Lung (tissue), 12 donors: ENCODE measurements around the gene TOE1. TPM values are rescaled to one million over a fixed set of nuclear protein-coding genes. Genes with fewer than 3 reads are reported as not detected.
A peak's percentile ranks its signal among the peaks of the same experiment; 100 is the strongest.

Experiments
- ATAC-seq: fragments of 200-7000 bp; cut with Tn5 transposase; one replicate; pipeline ENCODE4 v1.9.1; 2020; ENCODE audit warnings: moderate number of reproducible peaks; ENCODE audit not compliant: insufficient read depth, low FRiP score
- DNase-seq, 3 donors: peaks; one replicate each; pipeline ENCODE4 v3.0.0-alpha.2; 2013 to 2017
- H3K27ac ChIP-seq, 2 donors: one replicate each; pipeline ENCODE4 v1.5.1; 2013; ENCODE audit warnings: mild to moderate bottlenecking in 2 of 2, moderate library complexity in 2 of 2, control low read depth in 1 of 2, inconsistent platforms in 1 of 2, low read depth in 1 of 2, low read length in 1 of 2
- H3K27me3 ChIP-seq, 3 donors: one replicate each; pipeline ENCODE4 v1.5.1; 2013; ENCODE audit warnings: low read length in 2 of 3; ENCODE audit not compliant: control insufficient read depth in 3 of 3, insufficient read depth in 3 of 3
- H3K36me3 ChIP-seq, 4 donors: one replicate each; pipeline ENCODE4 v1.5.1; 2013; ENCODE audit warnings: low read length in 4 of 4, mild to moderate bottlenecking in 1 of 4, moderate library complexity in 1 of 4; ENCODE audit not compliant: control insufficient read depth in 4 of 4, insufficient read depth in 4 of 4
- H3K4me1 ChIP-seq, 5 donors: one replicate each; pipeline ENCODE4 v1.5.1; 2013; ENCODE audit warnings: low read length in 5 of 5, mild to moderate bottlenecking in 2 of 5, moderate library complexity in 1 of 5; ENCODE audit not compliant: control insufficient read depth in 5 of 5, insufficient read depth in 5 of 5
- H3K4me3 ChIP-seq: one replicate; pipeline ENCODE4 v1.5.1; 2013; ENCODE audit warnings: mild to moderate bottlenecking, control low read depth, moderate library complexity
- H3K9ac ChIP-seq, 2 donors: one replicate each; pipeline ENCODE4 v1.5.1; 2013; ENCODE audit warnings: low read length in 2 of 2, control low read depth in 1 of 2; ENCODE audit not compliant: insufficient read depth in 1 of 2
- H3K9me3 ChIP-seq, 4 donors: one replicate each; pipeline ENCODE4 v1.5.1; 2013; ENCODE audit warnings: low read length in 3 of 4, mild to moderate bottlenecking in 1 of 4, moderate library complexity in 1 of 4; ENCODE audit not compliant: control insufficient read depth in 4 of 4, insufficient read depth in 3 of 4
- CTCF ChIP-seq: IDR thresholded peaks from 2 replicates; pipeline ENCODE4 v1.5.1; 2012; ENCODE audit warnings: mild to moderate bottlenecking; ENCODE audit errors: control extremely low read depth, extremely low read depth
- WGBS, 2 donors: extraction: QIAGEN DNeasy Blood & Tissue Kit; methylation state at CpG; one replicate each; pipeline ENCODE4 v1.1.7; 2013; 5-methylcytosine and 5-hydroxymethylcytosine counted together
- polyA plus RNA-seq, 2 donors: library from polyadenylated mRNA; stranded (reverse); fragments of 200-250 nt; gene quantifications; one replicate each; pipeline ENCODE4 v1.2.1, GENCODE V29; 2013
- total RNA-seq, 2 donors: library from RNA; depleted of rRNA in 1 of 2; stranded (reverse); fragments of >200 nt in 1 of 2; gene quantifications; one replicate each; pipeline ENCODE4 v1.2.1, GENCODE V29; 2014 to 2021
- donor health status: control.
- donor health status: control.
- donor health status: Bipolar disorder and iron deficiency.
- donor health status: healthy.
- donor health status: DM: yes; HTN: yes; CAD: no.

Gene TOE1
- total and polyA plus RNA-seq, 4 donors, result 5.3 to 10.9 (median 8.5) TPM

GRCh38 chr1:45302505-45303150 lies 37.3 kb upstream of the TOE1 start:
- no peaks in the 10 kb centered on the region for H3K36me3 ChIP-seq
- TF ChIP-seq CTCF, result no peak
- WGBS, 2 donors, result 90 to 92% methylated on average over 16 of the region's 16 CpGs
- peak overlapping the region in 1 of 2 donors; percentile 81 for H3K27ac ChIP-seq
- peaks cover 0 to 8% (median 5%) of the 10 kb centered on the region in 5 donors for H3K4me1 ChIP-seq
- H3K27me3 ChIP-seq, result no peaks in the 10 kb centered on the region
- no peak overlapping the region for H3K9ac ChIP-seq
- no peak for DNase-seq
- H3K9me3 ChIP-seq, result no peaks in the 10 kb centered on the region
- H3K4me3 ChIP-seq, result no peak overlapping the region
- no peak for ATAC-seq

DNA sequence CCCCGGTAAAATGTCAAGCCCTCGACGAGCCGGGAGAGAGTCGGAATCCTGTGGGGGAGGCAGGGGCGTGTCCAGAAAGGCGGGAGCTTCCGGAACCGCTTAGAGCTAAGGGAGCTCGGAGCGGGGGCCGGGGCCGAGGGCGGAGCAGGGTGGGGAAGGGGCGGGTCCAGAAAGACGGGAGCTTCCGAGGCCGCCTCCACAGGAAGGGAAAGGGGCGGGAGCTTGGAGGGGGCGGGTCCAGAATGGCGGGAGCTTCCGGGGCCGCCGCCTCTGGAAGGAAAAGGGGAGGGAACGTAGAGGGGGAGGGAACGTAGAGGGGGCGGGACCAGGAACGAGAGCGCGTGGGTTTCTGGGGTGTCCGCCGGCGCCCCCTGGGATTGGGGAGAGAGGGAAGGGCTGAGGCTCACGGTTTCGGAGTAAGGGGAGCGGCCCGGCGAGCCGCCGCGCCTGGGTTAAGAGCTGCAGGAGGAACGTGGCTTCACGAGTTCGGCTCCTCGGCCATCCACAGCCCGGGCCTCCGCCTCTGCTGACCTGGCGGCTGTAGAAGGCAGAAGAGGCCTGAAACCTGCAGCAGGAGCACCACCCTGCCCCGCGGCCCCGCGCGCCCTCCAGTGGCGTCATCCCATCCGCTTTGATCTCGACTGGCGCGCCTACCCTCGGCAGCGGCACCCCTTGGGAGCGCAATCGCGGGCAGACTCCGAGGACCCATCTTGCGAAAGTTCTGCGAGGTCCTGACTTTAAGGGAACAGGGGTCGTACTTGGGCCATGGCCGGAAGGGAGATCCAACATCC lies 36.3 kb upstream of the TOE1 start:
- no peaks in the 10 kb centered on the region for H3K27me3 ChIP-seq
- ATAC-seq (peak; percentile 96), DNase-seq (peak; percentile 98 to 99 (median 99))
- no peaks in the 10 kb centered on the region for H3K9me3 ChIP-seq
- TF ChIP-seq CTCF, result peak; percentile 43
- peak overlapping the region; percentile 80 for H3K4me3 ChIP-seq
- peak overlapping the region; percentile 89 to 91 for H3K27ac ChIP-seq
- 1% methylated on average over 63 to 68 of the region's 68 CpGs for WGBS, 2 donors
- H3K9ac ChIP-seq, result peak overlapping the region; percentile 78 to 90
- H3K4me1 ChIP-seq, result peaks cover 0 to 8% (median 5%) of the 10 kb centered on the region in 5 donors
- no peaks in the 10 kb centered on the region for H3K36me3 ChIP-seq

DNA sequence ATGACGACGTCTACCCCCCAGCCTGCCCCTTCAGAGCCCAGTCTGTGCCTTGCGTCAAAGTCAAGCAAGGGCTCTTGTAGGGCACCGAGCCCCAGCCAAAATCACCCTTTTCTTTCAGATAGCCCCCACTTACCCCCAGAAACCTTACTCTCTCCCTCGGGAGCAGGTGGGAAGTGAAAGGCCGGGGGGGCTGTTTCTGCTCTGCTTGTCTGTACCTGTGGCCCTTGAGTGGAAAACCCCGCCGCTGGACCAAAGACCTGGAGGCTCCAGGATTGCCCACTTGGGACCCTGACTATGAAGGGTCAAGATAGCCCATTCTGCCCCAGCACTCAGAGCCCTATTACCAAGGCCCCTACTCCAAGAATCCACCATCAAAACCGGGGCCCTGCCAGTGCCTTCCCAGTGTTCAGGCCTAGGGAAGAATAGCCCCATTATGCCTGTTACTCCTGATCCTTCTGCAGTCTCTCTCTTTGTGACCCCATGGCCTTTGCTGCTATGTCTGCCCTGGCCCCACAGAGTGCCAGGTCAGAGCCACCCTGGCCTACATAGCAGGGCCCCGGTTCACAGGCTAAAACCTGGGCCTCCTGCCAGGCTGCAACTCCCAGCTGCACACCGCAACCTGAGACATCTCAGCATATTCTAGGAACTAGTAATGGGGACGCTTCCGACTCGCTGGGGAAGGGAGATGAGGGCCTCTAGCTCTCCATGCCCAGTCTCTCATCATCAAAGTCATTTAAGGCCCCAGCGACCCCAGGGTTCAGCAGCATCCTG lies 35.5 kb upstream of the TOE1 start:
- no peaks in the 10 kb centered on the region for H3K9me3 ChIP-seq
- no peak for ATAC-seq
- no peak for TF ChIP-seq CTCF
- peak overlapping the region; percentile 80 for H3K4me3 ChIP-seq
- H3K36me3 ChIP-seq, result no peaks in the 10 kb centered on the region
- H3K9ac ChIP-seq, result peak overlapping the region; percentile 78 to 90
- H3K4me1 ChIP-seq, result peaks cover 0 to 8% (median 5%) of the 10 kb centered on the region in 5 donors
- H3K27ac ChIP-seq, result peak overlapping the region; percentile 86 to 91
- DNase-seq, result peak; percentile 9 to 26 (median 16)
- WGBS, 2 donors, result 42 to 45% methylated on average over 15 of the region's 15 CpGs
- H3K27me3 ChIP-seq, result no peaks in the 10 kb centered on the region
